ENCODE measurements around the gene MAP4K3.

GRCh38 chr2:39260087-39260486 lies 177.0 kb downstream of the MAP4K3 start:
- TF ChIP-seq CTCF (IDR thresholded peaks at IDR 0.05): no peak
- TF ChIP-seq EZH2 (IDR thresholded peaks at IDR 0.05; ENCODE audit: borderline replicate concordance, insufficient read depth, low read depth, low read length, poor library complexity, severe bottlenecking): no peak

Measured in B cell (primary cell).